CD4-positive, alpha-beta T cell treated with Interleukin-15 for 4 hours (primary cell): ENCODE results near the gene TBC1D28.
"Not testable (repeated sequence)": the region's sequence is repeated elsewhere in the genome, so short reads cannot be mapped to it uniquely, and the experiment has no call there.

Source experiments
- DNase-seq: peaks from one replicate; pipeline ENCODE4 v3.0.0-alpha.2; 2020; ENCODE audit warnings: low spot score

TBC1D28 gene

GRCh38 chr17:18644291-18644690 lies at the start of gene TBC1D28:
Gene TBC1D28, minus strand, starts transcription at chr17:18644391. Its CDS starts 3,039 bp downstream, at chr17:18641352.
- DNase-seq = not testable (repeated sequence)

GRCh38 chr17:18682668-18683067 lies 38.5 kb upstream of the TBC1D28 start:
- not testable (repeated sequence) for DNase-seq

GRCh38 chr17:18681767-18682571 lies 37.8 kb upstream of the TBC1D28 start, which contains the start of gene FOXO3B:
Gene FOXO3B, minus strand, starts transcription at chr17:18682314. Its CDS starts 663 bp downstream, at chr17:18681651.
- DNase-seq = peak; percentile 83

GRCh38 chr17:18677381-18677780 lies 33.2 kb upstream of the TBC1D28 start:
- not testable (repeated sequence) for DNase-seq

GRCh38 chr17:18676928-18677327 lies 32.7 kb upstream of the TBC1D28 start:
- not testable (repeated sequence) for DNase-seq

GRCh38 chr17:18672395-18673227 lies 28.4 kb upstream of the TBC1D28 start:
- not testable (repeated sequence) for DNase-seq

- DNase-seq = not testable (repeated sequence)
Observed at GRCh38 chr17:18668625-18669024, 24.4 kb upstream of the TBC1D28 start.

- not testable (repeated sequence) for DNase-seq
Observed at GRCh38 chr17:18667535-18667934, 23.3 kb upstream of the TBC1D28 start.

GRCh38 chr17:18666326-18666725 lies 22.1 kb upstream of the TBC1D28 start:
- not testable (repeated sequence) for DNase-seq

- DNase-seq = not testable (repeated sequence)
Observed at GRCh38 chr17:18661924-18662624, 17.9 kb upstream of the TBC1D28 start.

GRCh38 chr17:18650094-18650493 lies 5.9 kb upstream of the TBC1D28 start:
- not testable (repeated sequence) for DNase-seq

- DNase-seq = not testable (repeated sequence)
Observed at GRCh38 chr17:18643124-18643523, 1.1 kb downstream of the TBC1D28 start.

- not testable (repeated sequence) for DNase-seq
Observed at GRCh38 chr17:18638357-18638756, 5.8 kb downstream of the TBC1D28 start.

- DNase-seq = not testable (repeated sequence)
Observed at GRCh38 chr17:18636237-18636636, 8.0 kb downstream of the TBC1D28 start.

- DNase-seq = not testable (repeated sequence)
Observed at GRCh38 chr17:18635773-18636172, 8.4 kb downstream of the TBC1D28 start.

- DNase-seq = not testable (repeated sequence)
Observed at GRCh38 chr17:18634550-18635263, 9.5 kb downstream of the TBC1D28 start.

GRCh38 chr17:18626152-18626870 lies 17.9 kb downstream of the TBC1D28 start:
- no peak for DNase-seq

- peak; percentile 93 for DNase-seq
Observed at GRCh38 chr17:18625509-18626104, 18.6 kb downstream of the TBC1D28 start.

GRCh38 chr17:18624862-18625501 lies 19.2 kb downstream of the TBC1D28 start:
- DNase-seq = not testable (repeated sequence)

GRCh38 chr17:18617613-18618012 lies 26.6 kb downstream of the TBC1D28 start:
- DNase-seq = not testable (repeated sequence)
